GM23248 (cell line): ENCODE results near the gene SEPTIN2.

Experiments
- EZH2 ChIP-seq: fragments of 200-600 bp; sonication (generic); IDR thresholded peaks from 2 replicates; pipeline ENCODE4 v1.6.1; 2018; ENCODE audit warnings: antibody characterized with exemption, mild to moderate bottlenecking; ENCODE audit not compliant: insufficient read depth, poor library complexity, severe bottlenecking
- EZH2phosphoT487 ChIP-seq: fragments of 200-600 bp; sonication (generic); IDR thresholded peaks from 2 replicates; pipeline ENCODE4 v1.6.1; 2018; ENCODE audit warnings: antibody characterized with exemption, moderate library complexity, mild to moderate bottlenecking, low read depth; ENCODE audit not compliant: insufficient read depth

DNA sequence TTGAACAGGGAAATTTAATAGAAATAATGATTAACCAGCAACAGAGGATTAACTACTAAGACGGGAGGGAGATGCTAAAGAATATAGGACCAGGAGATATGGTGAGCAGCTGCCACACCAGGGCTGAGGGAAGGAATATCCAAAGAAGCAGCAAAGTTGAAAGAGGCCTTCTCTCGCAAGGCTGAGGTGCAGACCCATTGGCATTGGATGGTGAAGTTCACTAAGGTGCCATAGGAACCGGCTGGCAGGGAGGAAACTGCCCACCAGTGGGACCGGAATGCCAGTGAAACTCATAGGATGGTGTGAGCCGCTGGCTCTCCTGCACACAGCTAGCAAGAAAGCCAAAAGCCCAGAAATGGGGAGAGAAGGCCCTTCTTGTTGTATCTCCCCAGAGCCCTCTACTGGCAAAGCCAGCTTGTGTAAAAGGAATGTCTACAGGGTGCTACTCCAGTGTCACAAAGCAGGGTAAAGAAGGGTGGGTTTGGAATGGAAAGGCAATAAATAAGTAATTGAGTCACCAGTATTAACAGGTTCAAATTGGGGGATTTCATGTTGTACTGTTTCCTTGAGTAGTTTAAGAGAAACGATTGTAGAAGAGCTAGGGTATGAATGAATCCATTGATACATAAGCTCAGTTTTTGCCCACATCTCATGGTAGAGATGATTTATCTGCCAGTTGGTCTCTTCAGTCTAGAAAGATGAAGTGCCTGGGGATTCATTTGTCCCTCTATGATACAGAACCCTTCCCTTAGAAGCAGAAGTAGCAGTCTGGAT, 76.4 kb downstream of the SEPTIN2 start:
- TF ChIP-seq EZH2 (no peak), EZH2phosphoT487 (no peak)
